Measurements from ENCODE around the gene RBM15B.

DNA sequence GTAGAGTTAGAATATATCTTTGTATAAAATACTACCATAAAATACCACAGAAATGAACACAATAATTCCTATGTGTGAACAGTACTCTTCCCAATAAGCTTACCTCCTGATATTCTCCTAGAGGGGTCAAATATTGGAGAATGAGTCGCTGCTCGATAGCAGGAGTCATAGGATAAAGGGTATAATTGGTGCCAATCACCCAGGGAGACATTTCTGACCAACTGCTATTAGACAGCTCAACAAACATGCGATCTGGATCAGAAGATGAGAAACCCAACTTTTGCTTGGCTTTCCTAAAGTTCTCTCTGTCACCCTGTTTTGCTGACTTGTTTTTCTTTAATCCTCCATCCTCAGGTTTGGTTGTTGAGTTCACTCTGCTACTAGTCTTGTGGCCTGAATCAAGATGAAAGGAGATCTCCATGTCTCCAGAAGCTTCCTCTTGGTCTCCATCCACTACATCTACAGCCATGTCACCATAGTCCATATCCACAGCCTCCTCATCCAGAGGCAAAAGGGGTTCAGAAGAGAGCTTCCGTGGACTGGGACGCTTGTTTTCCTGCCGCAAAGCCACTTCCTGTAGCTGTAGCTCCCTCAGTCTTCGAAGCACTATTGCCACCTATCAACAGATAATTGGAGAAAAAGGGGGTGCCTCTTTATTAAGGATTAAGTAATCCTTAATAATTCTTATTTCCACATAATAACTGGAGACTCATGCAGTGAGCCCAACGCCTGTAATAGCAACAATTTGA, 50.4 kb downstream of the RBM15B start:
- TF ChIP-seq, protein P1, sequence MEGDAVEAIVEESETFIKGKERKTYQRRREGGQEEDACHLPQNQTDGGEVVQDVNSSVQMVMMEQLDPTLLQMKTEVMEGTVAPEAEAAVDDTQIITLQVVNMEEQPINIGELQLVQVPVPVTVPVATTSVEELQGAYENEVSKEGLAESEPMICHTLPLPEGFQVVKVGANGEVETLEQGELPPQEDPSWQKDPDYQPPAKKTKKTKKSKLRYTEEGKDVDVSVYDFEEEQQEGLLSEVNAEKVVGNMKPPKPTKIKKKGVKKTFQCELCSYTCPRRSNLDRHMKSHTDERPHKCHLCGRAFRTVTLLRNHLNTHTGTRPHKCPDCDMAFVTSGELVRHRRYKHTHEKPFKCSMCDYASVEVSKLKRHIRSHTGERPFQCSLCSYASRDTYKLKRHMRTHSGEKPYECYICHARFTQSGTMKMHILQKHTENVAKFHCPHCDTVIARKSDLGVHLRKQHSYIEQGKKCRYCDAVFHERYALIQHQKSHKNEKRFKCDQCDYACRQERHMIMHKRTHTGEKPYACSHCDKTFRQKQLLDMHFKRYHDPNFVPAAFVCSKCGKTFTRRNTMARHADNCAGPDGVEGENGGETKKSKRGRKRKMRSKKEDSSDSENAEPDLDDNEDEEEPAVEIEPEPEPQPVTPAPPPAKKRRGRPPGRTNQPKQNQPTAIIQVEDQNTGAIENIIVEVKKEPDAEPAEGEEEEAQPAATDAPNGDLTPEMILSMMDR (optimal IDR thresholded peaks at IDR 0.05 in 1 of 3, IDR thresholded peaks at IDR 0.05 in 1 of 3, conservative IDR thresholded peaks at IDR 0.05 in 1 of 3; ENCODE audit: extremely low read depth in 1 of 3, insufficient read depth in 2 of 3, low read length in 3 of 3): no peak
- no peak for TF ChIP-seq EZH2 (IDR thresholded peaks at IDR 0.05; ENCODE audit: low read length)

Data from keratinocyte (primary cell).